Stimulated activated CD4-positive, alpha-beta T cell treated with anti-CD3 and anti-CD28 coated beads, Interleukin-1b, Interleukin-23, amount 100 ng/mL, for 4 hours (primary cell): ENCODE measurements around the gene GDF7.
"Not testable (repeated sequence)": the region's sequence is repeated elsewhere in the genome, so short reads cannot be mapped to it uniquely, and the experiment has no call there.

Experiments used
- DNase-seq, 2 donors: peaks; one replicate each; pipeline ENCODE4 v3.0.0-alpha.2; 2020; ENCODE audit warnings: low read depth in 2 of 2

GDF7 gene

DNA sequence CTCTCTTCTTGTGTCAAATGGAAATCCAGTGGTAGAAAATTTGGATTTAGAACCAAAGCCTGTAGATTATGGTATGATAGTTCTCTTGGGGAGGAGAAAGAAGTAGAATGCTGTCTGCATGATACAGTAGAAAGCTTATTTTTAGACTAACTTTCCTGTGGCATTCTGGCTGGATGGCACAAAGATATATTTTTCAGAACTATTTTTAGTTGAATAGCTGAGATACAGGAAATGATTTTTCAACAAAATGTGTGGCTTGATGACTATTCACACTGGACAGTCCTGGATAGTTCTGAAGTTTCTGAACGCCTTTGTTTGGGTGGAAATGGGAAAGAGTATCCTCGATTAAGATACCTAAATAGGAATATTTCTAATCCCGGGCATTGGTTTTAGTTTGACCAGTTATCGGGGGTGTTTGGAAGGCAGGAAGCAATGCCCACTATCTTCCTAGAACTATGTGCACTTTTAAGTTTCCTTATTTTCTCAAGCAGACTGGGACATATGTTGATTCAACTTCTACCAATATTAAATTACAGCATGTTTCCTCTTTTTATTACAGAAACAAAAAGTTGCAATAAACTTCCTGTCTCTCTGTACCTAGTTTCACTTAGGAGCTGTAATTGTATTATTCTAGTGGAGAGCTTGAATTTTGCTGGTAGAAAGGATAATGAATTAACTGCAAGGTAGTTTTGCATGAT is 32.1 kb downstream of the GDF7 start:
- no peak for DNase-seq

DNA sequence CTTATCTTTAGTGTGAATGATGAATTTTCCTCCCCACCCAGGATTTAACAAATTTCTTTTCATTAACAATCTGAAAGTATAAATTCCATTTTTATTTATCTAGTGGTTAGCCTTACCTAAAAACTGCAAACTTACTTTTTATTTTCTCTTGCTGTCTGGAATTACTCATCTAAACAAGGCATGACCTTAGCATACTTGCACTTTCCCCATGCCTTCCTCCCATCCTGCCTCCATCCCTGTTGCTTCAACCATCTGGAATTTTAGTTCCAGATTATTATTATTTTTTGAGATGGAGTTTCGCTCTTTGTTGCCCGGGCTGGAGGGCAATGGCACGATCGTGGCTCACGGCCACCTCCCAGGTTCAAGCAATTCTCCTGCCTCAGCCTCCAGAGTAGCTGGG is 35.6 kb downstream of the GDF7 start:
- no peak for DNase-seq

DNA sequence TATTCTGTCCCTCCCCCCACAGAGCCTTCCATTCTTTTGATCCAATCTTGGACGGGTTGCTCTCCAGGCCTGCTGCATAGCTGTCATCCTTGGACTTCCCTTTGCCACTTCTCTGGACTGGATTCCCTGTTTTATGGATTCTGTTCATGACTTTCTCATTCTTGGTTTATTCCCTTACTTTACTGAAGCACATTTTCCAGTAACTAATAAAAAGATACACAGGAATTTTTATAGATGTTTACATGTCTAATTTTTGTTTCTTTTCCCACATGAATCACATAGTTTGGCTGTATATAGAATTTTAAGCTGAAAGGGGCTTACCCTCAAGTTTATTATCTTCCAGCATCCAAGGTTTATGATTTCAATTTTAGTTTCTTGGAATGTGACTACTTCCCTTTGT is 37.9 kb downstream of the GDF7 start:
- no peak for DNase-seq

DNA sequence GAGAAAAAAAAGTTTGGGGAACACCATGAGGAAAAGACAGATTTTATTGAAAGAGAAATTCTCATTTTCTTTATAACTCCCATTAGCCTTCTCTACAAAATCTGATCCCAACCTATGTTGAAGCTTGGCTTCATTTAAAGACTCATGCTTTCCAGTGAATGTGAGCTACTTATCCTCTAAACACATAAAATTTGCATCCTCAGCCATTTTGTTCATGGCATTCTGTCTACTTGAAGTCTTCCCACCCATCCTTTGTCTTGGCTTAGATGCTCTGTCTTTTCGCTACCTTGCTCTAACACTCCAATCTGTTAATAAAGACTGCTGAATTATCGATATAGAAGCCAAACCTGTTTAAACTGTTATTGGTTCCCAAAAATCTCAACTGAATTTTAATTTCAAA is 39.3 kb downstream of the GDF7 start:
- no peak for DNase-seq

DNA sequence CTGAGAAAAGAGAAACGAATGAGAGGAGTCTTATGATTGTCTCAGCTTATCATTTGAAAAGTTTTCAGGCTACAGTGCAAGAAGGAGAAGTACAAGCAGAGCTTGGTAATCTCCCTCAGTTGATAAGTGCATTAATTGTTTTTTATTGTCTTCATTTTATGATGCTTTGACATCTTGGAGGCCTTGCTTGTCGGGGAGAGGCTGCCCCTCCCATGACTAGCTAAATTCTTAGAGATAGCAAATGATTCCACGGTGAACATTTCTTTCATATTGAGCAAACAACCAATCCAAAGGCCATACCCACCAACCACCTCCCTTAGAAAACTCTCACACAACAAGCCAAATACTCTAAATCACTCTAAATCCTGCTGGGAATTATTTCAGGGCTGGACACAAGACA is 39.8 kb downstream of the GDF7 start:
- no peak for DNase-seq

DNA sequence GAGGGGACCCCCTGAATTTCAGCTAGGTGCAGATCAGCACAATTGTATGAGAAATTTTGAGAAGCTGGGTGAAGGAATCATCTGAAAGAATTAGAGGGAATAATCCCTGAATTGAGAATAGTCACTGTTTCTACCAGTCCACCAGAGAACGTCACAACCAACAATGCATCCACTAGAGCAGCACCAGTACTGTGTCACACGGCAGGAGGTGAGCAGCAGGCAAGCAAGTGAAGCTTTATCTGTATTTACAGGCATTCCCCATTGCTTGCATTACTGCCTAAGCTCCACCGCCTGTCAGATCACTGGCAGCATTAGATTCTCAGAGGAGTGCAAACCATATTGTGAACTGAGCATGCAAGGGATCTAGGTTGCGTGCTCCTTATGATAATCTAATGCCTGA is 40.7 kb downstream of the GDF7 start:
- DNase-seq = no peak

DNA sequence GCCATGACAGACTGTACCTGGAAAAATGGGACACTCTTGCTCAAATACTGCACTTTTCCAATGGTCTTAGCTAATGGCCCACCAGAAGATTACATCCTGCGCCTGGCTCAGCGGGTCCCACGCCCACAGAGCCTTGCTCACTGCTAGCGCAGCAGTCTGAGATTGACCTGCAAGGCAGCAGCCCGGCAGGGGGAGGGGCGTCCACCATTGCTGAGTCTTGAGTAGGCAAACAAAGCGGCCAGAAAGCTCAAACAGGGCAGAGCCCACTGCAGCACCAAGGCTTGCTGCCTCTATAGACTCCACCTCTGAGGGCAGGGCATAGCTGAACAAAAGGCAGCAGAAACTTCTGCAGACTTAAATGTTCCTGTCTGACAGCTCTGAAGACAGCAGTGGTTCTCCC is 44.7 kb downstream of the GDF7 start:
- DNase-seq = not testable (repeated sequence)

DNA sequence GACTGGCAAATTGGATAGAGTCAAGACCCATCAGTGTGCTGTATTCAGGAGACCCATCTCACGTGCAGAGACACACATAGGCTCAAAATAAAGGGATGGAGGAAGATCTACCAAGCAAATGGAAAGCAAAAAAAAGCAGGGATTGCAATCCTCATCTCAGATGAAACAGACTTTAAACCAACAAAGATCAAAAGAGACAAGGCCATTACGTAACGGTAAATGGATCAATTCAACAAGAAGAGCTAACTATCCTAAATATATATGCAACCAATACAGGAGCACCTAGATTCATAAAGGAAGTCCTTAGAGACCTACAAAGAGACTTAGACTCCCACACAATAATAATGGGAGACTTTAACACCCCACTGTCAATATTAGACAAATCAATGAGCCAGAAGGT is 46.6 kb downstream of the GDF7 start:
- DNase-seq = not testable (repeated sequence)

DNA sequence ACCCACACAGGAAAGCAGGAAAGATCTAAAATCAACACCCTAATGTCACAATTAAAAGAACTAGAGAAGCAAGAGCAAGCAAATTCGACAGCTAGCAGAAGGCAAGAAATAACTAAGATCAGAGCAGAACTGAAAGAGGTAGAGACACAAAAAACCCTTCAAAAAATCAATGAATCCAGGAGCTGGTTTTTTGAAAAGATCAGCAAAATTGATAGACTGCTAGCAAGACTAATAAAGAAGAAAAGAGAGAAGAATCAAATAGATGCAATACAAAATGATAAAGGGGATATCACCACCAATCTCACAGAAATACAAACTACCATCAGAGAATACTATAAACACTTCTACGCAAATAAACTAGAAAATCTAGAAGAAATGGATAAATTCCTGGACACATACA is 47.5 kb downstream of the GDF7 start:
- DNase-seq = not testable (repeated sequence)

DNA sequence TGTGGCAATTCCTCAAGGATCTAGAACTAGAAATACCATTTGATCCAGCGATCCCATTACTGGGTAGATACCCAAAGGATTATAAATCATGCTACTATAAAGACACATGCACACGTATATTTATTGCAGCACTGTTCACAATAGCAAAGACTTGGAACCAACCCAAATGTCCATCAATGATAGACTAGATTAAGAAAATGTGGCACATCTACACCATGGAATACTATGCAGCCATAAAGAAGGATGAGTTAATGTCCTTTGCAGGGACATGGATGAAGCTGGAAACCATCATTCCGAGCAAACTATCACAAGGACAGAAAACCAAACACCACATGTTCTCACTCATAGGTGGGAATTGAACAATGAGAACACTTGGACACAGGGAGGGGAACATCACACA is 49.2 kb downstream of the GDF7 start:
- not testable (repeated sequence) for DNase-seq

DNA sequence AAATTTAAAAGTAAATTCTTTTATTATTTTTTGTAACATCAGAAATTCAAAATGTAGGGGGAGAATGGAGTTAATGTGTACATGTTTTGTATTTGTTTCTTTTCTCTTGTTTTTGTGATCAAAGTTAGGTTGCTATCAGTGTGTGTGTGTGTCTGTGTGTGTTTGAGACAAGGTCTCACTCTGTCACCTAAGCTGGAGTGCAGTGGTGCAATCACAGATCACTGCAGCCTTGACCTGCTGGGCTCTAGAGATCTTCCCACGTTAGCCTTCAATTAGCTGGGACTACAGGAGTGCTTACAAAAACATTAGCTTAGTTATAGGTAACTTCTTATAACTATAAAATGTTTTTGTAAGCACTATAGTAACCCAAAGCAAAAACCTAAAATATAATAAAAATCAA is 50.7 kb downstream of the GDF7 start:
- no peak for DNase-seq

DNA sequence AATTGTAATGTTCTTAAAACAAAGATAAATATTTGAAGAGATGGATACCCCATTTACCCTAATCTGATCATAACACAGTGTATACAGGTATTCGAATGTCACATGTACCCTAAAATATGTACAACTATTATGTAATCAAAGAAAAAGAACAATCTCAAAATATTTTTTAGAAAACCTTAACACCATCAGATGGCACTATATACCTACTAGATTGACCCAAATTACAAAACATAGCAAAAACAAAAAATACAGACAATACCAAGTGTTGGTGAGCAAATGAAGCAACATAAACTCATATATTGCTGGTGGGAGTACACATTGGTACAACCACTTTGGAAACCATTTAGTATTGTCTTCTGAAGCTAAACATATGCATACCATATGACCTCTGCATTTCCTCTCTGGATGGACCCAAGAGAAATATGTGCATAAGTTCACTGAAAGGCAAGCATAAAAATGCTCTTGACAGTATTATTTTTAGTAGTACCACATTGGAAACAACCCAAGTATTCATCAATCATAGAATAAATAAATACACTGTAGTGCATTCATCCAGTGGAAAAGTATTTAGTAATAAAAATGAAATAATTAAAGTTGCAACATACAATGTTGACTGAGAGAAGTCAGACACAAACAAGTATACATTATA is 55.8 kb downstream of the GDF7 start:
- no peak for DNase-seq

DNA sequence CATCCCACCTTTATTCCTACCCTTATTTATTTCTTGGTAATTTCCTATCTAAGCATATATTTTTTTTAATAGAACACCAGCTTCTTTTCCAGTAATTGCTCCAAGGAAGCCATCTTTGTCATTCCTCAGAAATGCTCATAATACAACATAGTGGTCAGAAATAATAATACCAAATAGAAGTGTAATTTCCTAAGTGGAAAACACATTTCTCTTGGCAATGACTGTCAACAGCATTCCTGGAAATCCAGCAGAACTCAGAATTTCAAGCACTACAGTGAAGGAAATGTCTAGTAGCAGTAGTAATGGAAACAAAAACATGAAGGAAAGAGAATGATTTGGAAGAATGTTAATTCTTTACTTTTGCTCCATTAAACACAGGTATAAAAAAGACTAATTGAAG is 56.6 kb downstream of the GDF7 start:
- no peak for DNase-seq

DNA sequence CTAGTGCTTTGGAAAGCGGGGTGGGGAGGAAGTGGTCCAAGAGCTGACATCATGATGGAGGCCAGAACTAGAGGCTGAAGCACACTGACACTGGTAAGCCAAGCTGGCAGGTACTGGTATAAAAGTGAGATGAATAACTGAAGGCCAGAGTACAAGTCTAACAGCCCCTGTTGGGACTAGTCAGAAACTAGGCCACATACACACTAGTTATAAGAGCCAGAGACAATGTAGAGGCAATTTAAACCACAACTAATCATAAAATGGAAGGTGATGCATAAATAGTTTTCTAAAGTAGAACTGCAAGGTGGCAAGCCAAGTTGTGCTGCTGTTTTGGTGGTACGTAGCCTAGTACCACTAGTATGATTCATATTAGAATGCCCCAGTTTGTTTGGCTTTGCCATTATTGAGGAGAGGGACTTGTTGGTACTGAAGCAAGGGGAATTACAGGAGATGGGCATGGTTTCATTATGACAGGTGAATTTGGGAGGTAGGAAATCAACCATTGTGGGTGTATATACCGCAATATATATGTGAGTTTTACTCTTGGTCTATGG is 57.6 kb downstream of the GDF7 start:
- no peak for DNase-seq

DNA sequence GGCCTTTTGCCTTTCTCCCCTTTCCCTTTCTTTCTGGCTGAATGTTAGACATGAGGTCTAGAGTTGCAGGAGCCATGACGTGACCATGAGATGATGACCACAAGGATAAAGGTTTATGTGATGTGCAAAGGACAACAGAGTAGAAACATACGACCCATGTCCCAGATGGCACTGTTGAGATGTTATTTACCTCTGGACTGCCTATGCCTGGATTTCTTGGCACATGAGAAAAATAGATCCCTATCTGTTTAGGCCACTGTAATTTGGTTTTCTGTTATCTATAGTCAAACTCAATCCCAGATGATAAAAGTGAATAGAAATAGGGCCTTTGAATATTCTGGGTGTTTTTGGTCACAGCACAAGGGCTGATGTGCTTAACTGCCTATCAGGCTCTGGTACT is 58.8 kb downstream of the GDF7 start:
- no peak for DNase-seq

DNA sequence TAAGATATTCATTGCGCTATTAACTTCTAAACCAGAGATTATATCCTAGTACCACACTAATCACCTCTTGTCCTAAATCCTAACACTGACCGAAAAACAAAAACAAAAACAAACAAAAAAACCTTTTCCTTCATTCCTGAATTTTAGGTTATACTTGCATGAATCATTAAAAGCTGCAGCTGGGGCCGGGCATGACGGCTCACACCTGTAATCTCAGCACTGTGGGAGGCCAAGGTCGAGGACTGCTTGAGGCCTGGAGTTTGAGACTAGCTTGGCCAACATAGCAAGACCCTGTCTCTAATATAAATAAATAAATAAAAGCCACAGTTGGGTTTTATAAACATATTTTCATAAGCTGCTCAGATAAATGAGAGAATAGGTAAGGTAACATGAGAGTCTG is 60.0 kb downstream of the GDF7 start:
- no peak for DNase-seq

DNA sequence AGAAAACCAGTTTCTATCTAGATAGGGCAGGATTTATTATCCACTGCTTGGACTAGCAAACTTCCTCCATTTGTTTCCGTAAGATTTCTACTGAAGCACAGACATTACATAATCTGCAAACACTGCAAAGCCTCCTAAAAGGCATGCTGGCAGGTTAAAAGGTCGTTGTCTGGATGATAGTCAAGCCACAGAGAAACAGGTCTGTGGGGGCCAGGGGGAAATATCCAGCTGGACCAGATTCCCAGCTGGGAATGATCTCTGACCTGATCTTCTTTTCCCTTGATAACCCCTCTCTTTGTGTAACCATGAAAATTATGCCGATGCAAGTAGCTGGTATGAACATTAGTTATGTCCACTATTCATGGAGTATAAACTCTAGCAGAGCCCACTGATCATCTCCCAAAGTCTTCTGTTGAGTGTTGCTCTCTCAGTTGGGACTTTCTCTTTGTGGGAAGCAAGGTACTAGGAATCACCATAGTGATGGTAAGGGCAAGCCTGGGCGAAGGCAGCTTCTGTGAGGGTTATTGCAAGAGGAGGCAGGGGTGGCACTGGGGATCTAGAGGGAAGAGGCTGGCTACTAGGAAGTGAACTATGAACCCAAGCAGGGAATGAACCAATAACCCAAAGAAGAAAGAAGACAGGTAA is 61.3 kb downstream of the GDF7 start:
- DNase-seq = no peak
